ENCODE results near the gene FAM118A. TPM values are rescaled to one million over a fixed set of nuclear protein-coding genes. Genes with fewer than 3 reads are reported as not detected.

The FAM118A gene
- total RNA-seq, 1 experiment from 2014 or later = 9.8 TPM

- DNase-seq (ENCODE audit: low read depth) = no peak
These were observed 67.0 kb downstream of the FAM118A start for GRCh38 chr22:45376703-45377102.

- no peak for DNase-seq (ENCODE audit: low read depth)
These were observed 71.6 kb downstream of the FAM118A start for GRCh38 chr22:45381348-45381747.

GRCh38 chr22:45389546-45389945 lies 79.8 kb downstream of the FAM118A start:
- DNase-seq (ENCODE audit: low read depth) = no peak

Other genes starting within 250 kb of the FAM118A start
- gene NUP50, start 146.0 kb upstream of the FAM118A start, total RNA-seq (2014; rRNA removed; shearing (Covaris generic)) = 51.7 and 63.5 TPM in 2 replicates
- 19.1 and 27.5 TPM in 2 replicates for gene KIAA0930, start 69.0 kb upstream of the FAM118A start, total RNA-seq (2014; rRNA removed; shearing (Covaris generic))
- gene UPK3A, start 25.0 kb upstream of the FAM118A start, total RNA-seq (2014; rRNA removed; shearing (Covaris generic)) = not detected in 2 replicates
- gene SMC1B, start 103.7 kb downstream of the FAM118A start, total RNA-seq (2014; rRNA removed; shearing (Covaris generic)) = 0.20 TPM in 1 of 2 replicates, not detected in the other
- 6.4 and 9.5 TPM in 2 replicates for gene RIBC2, start 103.8 kb downstream of the FAM118A start, total RNA-seq (2014; rRNA removed; shearing (Covaris generic))
- gene FBLN1, start 192.9 kb downstream of the FAM118A start, total RNA-seq (2014; rRNA removed; shearing (Covaris generic)) = 23.9 and 34.9 TPM in 2 replicates

All from M059J (cell line).